D341Med (cell line): ENCODE data around the gene COL5A3.
"Not testable (repeated sequence)": the region's sequence is repeated elsewhere in the genome, so short reads cannot be mapped to it uniquely, and the experiment has no call there.

Experiments
- DNase-seq: peaks from one replicate; pipeline ENCODE4 v3.0.0; 2012; ENCODE audit warnings: low spot score

Gene COL5A3

GRCh38 chr19:10010247-10010691 lies at the start of gene COL5A3:
Gene COL5A3, minus strand, starts transcription at chr19:10010504. Its CDS starts 119 bp downstream, at chr19:10010385.
- DNase-seq = peak; percentile 50

GRCh38 chr19:10052602-10053360 lies 42.5 kb upstream of the COL5A3 start:
- DNase-seq = no peak

- no peak for DNase-seq
Measured at GRCh38 chr19:10049626-10050025, 39.3 kb upstream of the COL5A3 start.

- DNase-seq = no peak
Measured at GRCh38 chr19:10045371-10045770, 35.1 kb upstream of the COL5A3 start.

DNA sequence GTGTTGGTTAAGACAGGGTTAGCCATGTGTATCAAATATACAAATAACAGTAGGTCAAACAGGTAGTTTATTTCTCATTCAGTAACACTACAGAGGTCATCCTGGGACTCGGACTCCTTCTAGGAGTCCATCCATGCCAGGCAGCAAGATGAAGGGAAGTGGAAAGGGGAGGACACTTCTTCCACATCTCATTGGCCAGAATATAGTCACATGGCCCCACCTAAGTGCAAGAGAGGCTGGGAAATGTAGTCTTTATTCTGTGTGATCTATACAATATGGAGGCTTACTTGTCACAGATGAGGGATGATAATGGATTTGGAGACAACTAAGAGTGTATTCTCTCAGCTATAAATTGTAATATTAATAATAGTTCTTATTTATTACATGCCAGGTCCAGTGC lies 34.1 kb upstream of the COL5A3 start:
- no peak for DNase-seq

DNA sequence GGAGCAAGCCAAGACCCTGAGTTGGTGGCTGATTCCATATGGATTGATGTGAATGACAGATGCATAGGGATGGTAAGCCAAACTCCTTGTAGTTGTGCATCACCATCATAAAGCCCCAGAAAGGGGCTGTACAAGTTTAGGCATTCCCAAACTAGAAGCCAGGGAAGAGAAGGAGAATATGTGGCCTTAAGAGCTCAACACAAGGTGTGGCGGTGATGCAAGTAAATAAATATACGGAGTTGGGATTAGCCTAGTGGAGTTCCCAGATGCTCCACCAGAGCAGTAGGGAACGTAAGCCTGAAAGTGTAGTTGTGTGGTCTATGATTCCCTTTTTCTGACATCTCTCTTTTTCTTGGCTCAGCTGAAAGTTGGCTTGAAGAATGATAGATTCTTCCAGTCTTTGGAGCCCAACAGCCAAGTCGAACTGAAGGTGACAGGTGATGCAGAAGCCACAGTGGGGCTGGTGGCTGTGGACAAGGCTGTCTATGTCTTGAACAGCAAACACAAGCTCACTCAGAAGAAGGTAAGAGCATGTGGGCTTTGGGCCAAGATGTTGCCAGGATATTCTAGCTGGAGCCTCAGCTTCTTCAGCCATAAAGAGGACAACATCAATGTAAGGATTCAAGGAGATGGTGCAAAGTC lies 33.1 kb upstream of the COL5A3 start:
- no peak for DNase-seq

DNA sequence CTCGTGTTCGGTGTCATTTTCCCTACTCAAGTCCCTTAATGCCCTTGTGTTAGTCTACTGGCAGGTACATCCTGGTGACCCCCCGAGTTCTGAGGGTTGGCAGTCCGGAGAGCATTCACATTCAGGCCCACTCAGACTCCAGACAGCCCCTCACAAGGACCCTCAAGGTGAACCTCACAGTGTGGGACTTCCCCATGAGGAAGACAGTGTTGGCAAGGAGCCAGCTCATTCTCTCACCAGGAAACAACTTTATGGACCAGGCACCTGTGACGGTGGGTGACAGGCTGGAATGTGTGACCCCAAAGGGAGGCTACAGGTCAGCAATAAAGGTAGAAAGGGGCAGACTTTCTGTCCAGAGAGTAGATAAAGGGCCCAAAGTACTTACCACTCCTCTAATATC lies 27.5 kb upstream of the COL5A3 start:
- DNase-seq = no peak

- DNase-seq = no peak
Measured at GRCh38 chr19:10037367-10037766, 27.1 kb upstream of the COL5A3 start.

DNA sequence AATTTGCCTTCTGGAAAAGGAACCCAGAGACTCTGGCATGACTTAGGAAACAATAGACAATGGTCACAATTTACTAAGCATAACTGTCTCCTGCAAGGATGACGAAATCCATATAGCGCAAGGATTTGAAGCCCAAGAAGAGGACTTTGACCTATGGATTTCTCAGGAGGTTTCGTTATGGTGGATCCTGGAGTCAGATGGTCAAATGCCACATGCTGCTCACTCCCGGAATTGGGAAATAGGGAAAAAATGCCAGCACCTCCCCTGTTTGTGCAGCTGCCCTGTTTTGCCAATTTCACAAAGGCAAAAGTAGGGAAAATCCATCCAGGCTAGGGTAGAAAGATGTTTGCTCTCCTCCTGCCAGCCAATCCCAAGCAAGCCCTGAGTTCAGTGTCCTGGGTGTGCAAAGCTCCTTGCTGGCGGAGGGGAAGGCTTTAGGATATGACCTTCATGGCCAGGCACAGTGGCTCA lies 26.3 kb upstream of the COL5A3 start:
- DNase-seq = no peak

- no peak for DNase-seq
Measured at GRCh38 chr19:10033614-10034013, 23.3 kb upstream of the COL5A3 start.

GRCh38 chr19:10027158-10027997 lies 17.1 kb upstream of the COL5A3 start:
- DNase-seq = peak; percentile 98

DNA sequence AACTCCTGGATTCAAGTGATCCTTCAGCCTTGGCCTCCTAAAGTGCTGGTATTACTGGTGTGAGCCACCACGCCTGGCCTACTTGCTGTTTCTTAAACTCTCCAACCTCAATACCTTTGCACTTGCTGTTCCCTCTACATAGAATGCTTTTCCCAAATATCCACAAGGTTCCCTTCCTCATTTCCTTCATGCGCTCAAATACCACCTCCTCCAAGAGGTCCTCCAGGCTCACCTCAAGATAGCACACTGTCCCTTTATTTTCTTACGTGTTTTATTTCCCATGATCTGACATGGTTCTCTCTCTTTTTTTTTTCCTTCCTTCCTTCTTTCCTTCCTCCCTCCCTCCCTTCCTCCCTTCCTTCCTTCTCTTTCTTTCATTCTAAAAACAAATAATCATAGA lies 16.4 kb upstream of the COL5A3 start:
- DNase-seq = no peak

DNA sequence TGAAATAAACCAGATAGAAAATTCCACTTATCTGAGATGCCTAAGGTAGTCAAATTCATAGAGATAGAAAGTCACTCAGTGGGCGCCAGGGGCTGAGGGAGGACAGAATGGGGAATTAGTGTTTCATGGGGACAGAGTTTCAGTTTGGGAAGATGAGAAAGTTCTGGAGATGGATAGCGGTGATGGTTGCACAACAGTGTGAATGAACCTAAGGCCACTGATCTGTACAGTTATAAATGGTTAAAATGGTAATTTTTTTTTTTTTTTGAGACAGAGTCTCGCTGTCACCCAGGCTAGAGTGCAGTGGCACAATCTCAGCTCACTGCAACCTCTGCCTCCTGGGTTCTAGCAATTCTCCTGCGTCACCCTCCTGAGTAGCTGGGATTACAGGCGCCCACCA lies 12.8 kb upstream of the COL5A3 start:
- not testable (repeated sequence) for DNase-seq

GRCh38 chr19:10021863-10022262 lies 11.6 kb upstream of the COL5A3 start:
- DNase-seq = no peak

- DNase-seq = no peak
Measured at GRCh38 chr19:10021446-10021845, 11.1 kb upstream of the COL5A3 start.

- DNase-seq = no peak
Measured at GRCh38 chr19:10020851-10021250, 10.5 kb upstream of the COL5A3 start.

DNA sequence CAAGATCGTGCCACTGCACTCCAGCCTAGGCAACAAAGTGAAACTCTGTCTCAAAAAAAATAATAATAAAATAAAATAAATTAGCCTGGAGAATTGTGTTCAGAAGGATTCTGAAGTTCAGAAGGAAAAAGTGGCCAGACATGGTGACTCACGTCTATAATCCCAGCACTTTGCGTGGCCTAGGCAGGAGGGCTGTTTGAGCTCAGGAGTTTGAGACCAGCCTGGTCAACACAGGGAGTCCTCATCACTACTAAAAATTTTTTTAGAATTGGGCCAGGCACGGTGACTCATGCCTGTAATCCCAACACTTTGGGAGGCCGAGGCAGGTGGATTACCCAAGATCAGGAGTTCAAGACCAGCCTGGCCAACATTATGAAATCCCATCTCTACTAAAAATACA lies 8.9 kb upstream of the COL5A3 start:
- no peak for DNase-seq

DNA sequence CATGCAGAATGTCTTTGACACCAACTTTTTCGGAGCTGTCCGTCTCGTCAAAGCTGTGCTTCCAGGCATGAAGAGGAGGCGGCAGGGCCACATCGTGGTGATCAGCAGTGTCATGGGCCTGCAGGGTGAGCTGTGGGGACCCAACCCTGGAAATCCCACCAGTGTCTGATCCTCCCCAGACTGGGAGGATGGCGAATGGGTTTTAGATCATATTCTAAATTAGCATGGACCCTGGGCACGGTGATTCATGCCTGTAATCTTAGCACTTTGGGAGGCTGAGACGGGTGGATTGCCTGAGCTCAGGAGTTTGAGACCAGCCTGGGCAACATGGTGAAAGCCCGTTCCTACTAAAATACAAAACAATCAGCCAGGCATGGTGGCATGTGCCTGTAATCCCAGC lies 8.5 kb upstream of the COL5A3 start:
- DNase-seq = no peak

DNA sequence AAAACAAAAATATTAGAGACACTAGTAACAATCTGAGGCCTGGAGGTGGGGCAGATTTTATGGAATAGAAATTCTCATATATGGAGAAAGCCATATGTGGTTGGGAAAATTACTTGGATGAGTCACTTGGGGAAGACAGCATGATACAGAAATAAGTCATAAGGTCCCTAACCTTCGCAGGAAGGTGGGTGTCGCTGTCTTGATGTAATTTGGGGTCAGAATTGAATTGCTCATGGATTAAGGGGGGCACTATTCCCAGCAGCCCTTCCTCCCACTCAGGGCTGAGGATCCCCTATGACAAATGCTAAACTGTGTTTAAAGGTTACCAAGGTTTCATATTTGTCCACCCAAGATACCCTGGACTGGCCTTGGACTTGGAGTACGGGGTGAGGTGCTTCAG lies 8.0 kb upstream of the COL5A3 start:
- no peak for DNase-seq

- DNase-seq = peak; percentile 44
Measured at GRCh38 chr19:10013834-10014618, 3.7 kb upstream of the COL5A3 start.

DNA sequence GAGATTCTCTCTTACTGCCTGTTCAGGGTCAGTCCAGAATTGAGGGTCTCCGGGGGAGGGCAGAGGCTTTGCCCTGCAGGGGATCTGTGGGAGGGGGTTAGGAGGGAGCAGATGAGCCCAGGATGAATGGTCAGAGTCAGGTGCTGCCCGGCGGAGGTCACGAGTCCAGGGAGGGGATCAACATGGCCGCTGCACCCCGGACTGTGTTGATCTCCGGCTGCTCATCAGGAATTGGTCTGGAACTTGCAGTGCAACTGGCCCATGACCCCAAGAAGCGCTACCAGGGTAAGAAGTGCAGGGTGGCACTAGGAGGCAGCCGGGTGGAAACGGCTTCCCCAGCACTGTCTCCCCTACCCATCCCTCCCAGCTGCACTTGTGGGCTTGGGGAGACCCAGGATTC lies 3.0 kb upstream of the COL5A3 start, which contains the start of gene RDH8:
TSS of gene RDH8 (plus strand) at position 168 of the 400 bp plus-strand sequence. CDS start at position 183, 15 bp downstream.
- peak; percentile 38 for DNase-seq

- peak; percentile 25 for DNase-seq
Measured at GRCh38 chr19:10011974-10012373, 1.7 kb upstream of the COL5A3 start.
